ENCODE data around the gene SF1. TPM values are rescaled to one million over a fixed set of nuclear protein-coding genes. Genes with fewer than 3 reads are reported as not detected.

Gene SF1
- total RNA-seq, 2 experiments from 2014 or later: 1,632 to 1,657 TPM

- H3K27me3 ChIP-seq (ENCODE audit: control insufficient read depth in 1 of 2, insufficient read depth in 2 of 2, low read length in 2 of 2): no peaks in the 10 kb centered on the region
- peaks cover 89% of the 10 kb centered on the region for H3K4me1 ChIP-seq (ENCODE audit: insufficient read depth, low read length)
- peaks cover 53% of the 10 kb centered on the region for H3K36me3 ChIP-seq (ENCODE audit: insufficient read depth, low read length)
- peaks cover 68% of the 10 kb centered on the region for H3K4me1 Mint-ChIP-seq (ENCODE audit: low read depth)
- ChIA-PET POLR2A (interaction anchor here (0.6 to 15.0 kb wide), 10 partner anchors 14 to 87 kb away, joined by 3 to 634 read pairs (median 3); partner anchors contain the start of genes MAP4K2, MEN1, RASGRP2 and SF1), CTCF (interaction anchor here (0.6 to 5.9 kb wide), 6 partner anchors 11 to 114 kb away, joined by 3 to 45 read pairs (median 4); partner anchors contain the start of gene RASGRP2)
- no peaks in the 10 kb centered on the region for H3K9me3 Mint-ChIP-seq
- H3K27me3 Mint-ChIP-seq: no peaks in the 10 kb centered on the region
- H3K9me3 ChIP-seq (ENCODE audit: control insufficient read depth in 1 of 2, insufficient read depth in 1 of 2, low read length in 2 of 2): no peaks in the 10 kb centered on the region
- intact Hi-C loops (cut with DNase I, micrococcal nuclease): no loop called here
- H3K36me3 Mint-ChIP-seq (ENCODE audit: low read depth): peaks cover 50% of the 10 kb centered on the region
- TF ChIP-seq CTCF (IDR thresholded peaks at IDR 0.05): no peak
- H3K4me3 Mint-ChIP-seq: peak overlapping the region; percentile 72
- H3K4me3 ChIP-seq (ENCODE audit: low read length): no peak overlapping the region
- H3K27ac ChIP-seq (ENCODE audit: low read depth in 1 of 2, low read length in 2 of 2): peak overlapping the region; percentile 8 to 34
- peak overlapping the region; percentile 85 for H3K27ac Mint-ChIP-seq
- ATAC-seq (ENCODE audit: poor library complexity): no peak
- DNase-seq: peak in 1 of 14 experiments; percentile 31
Observed at GRCh38 chr11:64760759-64761420, 17.5 kb downstream of the SF1 start.

- H3K36me3 ChIP-seq (ENCODE audit: insufficient read depth, low read length): peaks cover 46% of the 10 kb centered on the region
- H3K4me1 ChIP-seq (ENCODE audit: insufficient read depth, low read length): peaks cover 85% of the 10 kb centered on the region
- Mint-ChIP-seq H3K4me1 (ENCODE audit: low read depth) (peaks cover 59% of the 10 kb centered on the region), H3K36me3 (ENCODE audit: low read depth) (peaks cover 42% of the 10 kb centered on the region), H3K9me3 (no peaks in the 10 kb centered on the region), H3K27me3 (no peaks in the 10 kb centered on the region), H3K27ac (peak within 1 kb of the TSS; percentile 85), H3K4me3 (peak within 1 kb of the TSS; percentile 72)
- DNase-seq (peak in 2 of 14 experiments; percentile 34 to 44), ATAC-seq (ENCODE audit: poor library complexity) (no peak)
- H3K27me3 ChIP-seq (ENCODE audit: control insufficient read depth in 1 of 2, insufficient read depth in 2 of 2, low read length in 2 of 2): no peaks in the 10 kb centered on the region
- no peaks in the 10 kb centered on the region for H3K9me3 ChIP-seq (ENCODE audit: control insufficient read depth in 1 of 2, insufficient read depth in 1 of 2, low read length in 2 of 2)
- POLR2A ChIA-PET: interaction anchor here (1.0 to 15.0 kb wide), 8 partner anchors 13 to 84 kb away, joined by 3 to 634 read pairs (median 4); partner anchors contain the start of genes RASGRP2 and SF1
- peak within 1 kb of the TSS in 1 of 2 donors; percentile 34 for H3K27ac ChIP-seq (ENCODE audit: low read depth in 1 of 2, low read length in 2 of 2)
- no peak for TF ChIP-seq CTCF (IDR thresholded peaks at IDR 0.05)
- no peak within 1 kb of the TSS for H3K4me3 ChIP-seq (ENCODE audit: low read length)
- intact Hi-C loops (cut with DNase I, micrococcal nuclease): no loop called here
- CTCF ChIA-PET: interaction anchor here (1.0 to 5.9 kb wide), 4 partner anchors 10 to 72 kb away, joined by 3 to 45 read pairs (median 4); partner anchors contain the start of gene RASGRP2
Observed at GRCh38 chr11:64759722-64760719, 18.3 kb downstream of the SF1 start, which contains the start of gene PYGM. Gene PYGM (minus strand): TSS chr11:64759974. CDS start chr11:64759898, 76 bp downstream.

- H3K27me3 Mint-ChIP-seq: no peaks in the 10 kb centered on the region
- H3K4me3 Mint-ChIP-seq: peak overlapping the region; percentile 15
- H3K27ac ChIP-seq (ENCODE audit: low read depth in 1 of 2, low read length in 2 of 2): no peak overlapping the region
- TF ChIP-seq CTCF (IDR thresholded peaks at IDR 0.05): no peak
- H3K36me3 ChIP-seq (ENCODE audit: insufficient read depth, low read length): peaks cover 40% of the 10 kb centered on the region
- H3K9me3 ChIP-seq (ENCODE audit: control insufficient read depth in 1 of 2, insufficient read depth in 1 of 2, low read length in 2 of 2): no peaks in the 10 kb centered on the region
- ChIA-PET CTCF (interaction anchor here (5.9 kb wide), 1 partner anchor 15 kb away, joined by 45 read pairs; the partner anchor contains the start of gene RASGRP2), POLR2A (interaction anchor here (1.0 to 15.0 kb wide), 4 partner anchors 13 to 25 kb away, joined by 3 to 634 read pairs (median 184); partner anchors contain the start of genes RASGRP2 and SF1)
- intact Hi-C loops (cut with DNase I, micrococcal nuclease): no loop called here
- DNase-seq: peak in 1 of 14 experiments; percentile 39
- peaks cover 51% of the 10 kb centered on the region for H3K4me1 Mint-ChIP-seq (ENCODE audit: low read depth)
- H3K27ac Mint-ChIP-seq: peak overlapping the region; percentile 85
- H3K9me3 Mint-ChIP-seq: no peaks in the 10 kb centered on the region
- no peaks in the 10 kb centered on the region for H3K27me3 ChIP-seq (ENCODE audit: control insufficient read depth in 1 of 2, insufficient read depth in 2 of 2, low read length in 2 of 2)
- no peak overlapping the region for H3K4me3 ChIP-seq (ENCODE audit: low read length)
- H3K36me3 Mint-ChIP-seq (ENCODE audit: low read depth): peaks cover 34% of the 10 kb centered on the region
- H3K4me1 ChIP-seq (ENCODE audit: insufficient read depth, low read length): peaks cover 79% of the 10 kb centered on the region
- ATAC-seq (ENCODE audit: poor library complexity): no peak
Observed at GRCh38 chr11:64759131-64759721, 19.1 kb downstream of the SF1 start.

All from CD4-positive, alpha-beta T cell (primary cell).